Transverse colon (tissue), 4 donors: ENCODE measurements around the gene STK17B. TPM values are rescaled to one million over a fixed set of nuclear protein-coding genes. Genes with fewer than 3 reads are reported as not detected.

ENCODE experiments used
- DNase-seq: peaks from one replicate; pipeline ENCODE4 v3.0.0-alpha.2; 2019
- H3K27ac ChIP-seq, 4 donors: fragments of 200-600 bp; sonication (generic); 2 replicates each; pipeline ENCODE4 v1.5.1; 2016 to 2018; ENCODE audit warnings: inconsistent platforms in 4 of 4
- H3K27me3 ChIP-seq: fragments of 200-600 bp; sonication (generic); 2 replicates; pipeline ENCODE4 v1.5.1; 2017; ENCODE audit warnings: inconsistent platforms
- H3K36me3 ChIP-seq, 4 donors: fragments of 200-600 bp; sonication (generic); 2 replicates each; pipeline ENCODE4 v1.5.1; 2017 to 2019; ENCODE audit warnings: inconsistent platforms in 4 of 4
- H3K4me1 ChIP-seq, 4 donors: fragments of 200-600 bp; sonication (generic); 2 replicates each; pipeline ENCODE4 v1.5.1; 2017 to 2020; ENCODE audit warnings: inconsistent platforms in 4 of 4
- H3K4me3 ChIP-seq, 4 donors: fragments of 200-600 bp; sonication (generic); 1 replicate in 1 of 4; 2 replicates in 3 of 4; pipeline versions ENCODE4 v1.5.1 to v1.6.1; 2017 to 2019; ENCODE audit warnings: inconsistent platforms in 4 of 4
- H3K9me3 ChIP-seq, 2 donors: fragments of 200-600 bp; sonication (generic); 2 replicates each; pipeline ENCODE4 v1.5.1; 2017 to 2019; ENCODE audit warnings: inconsistent platforms in 2 of 2
- CTCF ChIP-seq, 5 experiments: fragments of 200-600 bp in 3 of 5; fragments of 450-650 bp in 2 of 5; sonication (generic) in 3 of 5; IDR thresholded peaks; 1 replicate in 2 of 5; 2 replicates in 3 of 5; pipeline ENCODE4 v1.5.1; 2016 to 2017; ENCODE audit warnings: antibody characterized with exemption in 5 of 5, inconsistent platforms in 3 of 5, mild to moderate bottlenecking in 2 of 5, moderate library complexity in 1 of 5
- EP300 ChIP-seq: sonication (generic); formaldehyde crosslinking; IDR thresholded peaks from one replicate; pipeline ENCODE4 v1.6.1; 2017; ENCODE audit warnings: antibody characterized with exemption, low read depth
- POLR2A ChIP-seq: fragments of 450-650 bp; IDR thresholded peaks from one replicate; pipeline ENCODE4 v1.6.1; 2016; ENCODE audit warnings: antibody characterized with exemption, mild to moderate bottlenecking, moderate library complexity
- POLR2AphosphoS5 ChIP-seq, 3 donors: sonication (generic); formaldehyde crosslinking; IDR thresholded peaks; one replicate each; pipeline ENCODE4 v1.6.1; 2016; ENCODE audit warnings: antibody characterized with exemption in 3 of 3
- WGBS, 2 donors: methylation state at CpG; one replicate each; pipeline ENCODE4 v1.1.5; 2018; ENCODE audit warnings: low coverage in 1 of 2; 5-methylcytosine and 5-hydroxymethylcytosine counted together
- in situ Hi-C, 4 donors: fragments of 200-750 bp; cut with MboI; loops; one replicate each; pipeline versions ENCODE4 v1.15.0 to v1.15.1; 2017; ENCODE audit warnings: low sequenced_read_pairs in 3 of 4, low pct_ligation_motif_present in 1 of 4, low pct_unique_long_range_greater_than_20kb in 1 of 4
- intact Hi-C: fragments of 100-400 bp; cut with DNase I; formaldehyde crosslinking; loops from one replicate; pipeline ENCODE4 v1.15.1; 2023; ENCODE audit warnings: low total_unique reads
- total RNA-seq, 4 donors: library from RNA; depleted of rRNA; stranded (reverse); fragments of >200 nt; gene quantifications; one replicate each; pipeline ENCODE4 v1.1.0, GENCODE V29; 2016

The STK17B gene
- total RNA-seq, 4 donors from 2014 or later, result 16.7 to 80.3 (median 67.3) TPM

GRCh38 chr2:196208915-196209314, 37.5 kb upstream of the STK17B start:
- intact Hi-C loops, result no loop called here
- H3K4me1 ChIP-seq, result no peaks in the 10 kb centered on the region
- H3K36me3 ChIP-seq, result no peaks in the 10 kb centered on the region
- 93 to 95% methylated on average over 1 of the region's 1 CpG for WGBS, 2 donors
- no peak for TF ChIP-seq EP300
- no peak for TF ChIP-seq POLR2A
- no peak for TF ChIP-seq CTCF (IDR thresholded peaks at IDR 0.05)
- no peak for TF ChIP-seq POLR2AphosphoS5 (IDR thresholded peaks at IDR 0.05)
- H3K27ac ChIP-seq, result no peak overlapping the region
- no peaks in the 10 kb centered on the region for H3K9me3 ChIP-seq
- no peak overlapping the region for H3K4me3 ChIP-seq
- no peaks in the 10 kb centered on the region for H3K27me3 ChIP-seq
- no peak for DNase-seq
- in situ Hi-C loops, result no loop called here

- H3K9me3 ChIP-seq, result no peaks in the 10 kb centered on the region
- intact Hi-C loops, result no loop called here
- DNase-seq, result no peak
- H3K27me3 ChIP-seq, result no peaks in the 10 kb centered on the region
- H3K27ac ChIP-seq, result no peak overlapping the region
- H3K36me3 ChIP-seq, result no peaks in the 10 kb centered on the region
- TF ChIP-seq CTCF (IDR thresholded peaks at IDR 0.05) (no peak), POLR2A (no peak), POLR2AphosphoS5 (IDR thresholded peaks at IDR 0.05) (no peak), EP300 (no peak)
- no peaks in the 10 kb centered on the region for H3K4me1 ChIP-seq
- WGBS, 2 donors, result 80 to 95% methylated on average over 1 of the region's 1 CpG
- H3K4me3 ChIP-seq, result no peak overlapping the region
- in situ Hi-C loops, result no loop called here
These were observed 35.4 kb upstream of the STK17B start for GRCh38 chr2:196206804-196207203.

- no peak for TF ChIP-seq POLR2A
- no peak for TF ChIP-seq POLR2AphosphoS5 (IDR thresholded peaks at IDR 0.05)
- no peak for TF ChIP-seq EP300
- no peak for TF ChIP-seq CTCF (IDR thresholded peaks at IDR 0.05)
- intact Hi-C loops, result no loop called here
- no peak for DNase-seq
- in situ Hi-C loops, result no loop called here
- Histone ChIP-seq H3K4me3 (no peak overlapping the region), H3K4me1 (no peaks in the 10 kb centered on the region), H3K27me3 (no peaks in the 10 kb centered on the region), H3K36me3 (no peaks in the 10 kb centered on the region), H3K9me3 (no peaks in the 10 kb centered on the region), H3K27ac (no peak overlapping the region)
These were observed 34.6 kb upstream of the STK17B start for GRCh38 chr2:196205881-196206435.

- H3K27me3 ChIP-seq, result no peaks in the 10 kb centered on the region
- H3K36me3 ChIP-seq, result no peaks in the 10 kb centered on the region
- TF ChIP-seq POLR2A (no peak), EP300 (no peak), POLR2AphosphoS5 (IDR thresholded peaks at IDR 0.05) (no peak), CTCF (IDR thresholded peaks at IDR 0.05) (no peak)
- H3K27ac ChIP-seq, result no peak overlapping the region
- H3K9me3 ChIP-seq, result no peaks in the 10 kb centered on the region
- intact Hi-C loops (no loop called here), in situ Hi-C loops (no loop called here)
- 77 to 78% methylated on average over 5 of the region's 5 CpGs for WGBS, 2 donors
- no peaks in the 10 kb centered on the region for H3K4me1 ChIP-seq
- H3K4me3 ChIP-seq, result no peak overlapping the region
- no peak for DNase-seq
These were observed 33.8 kb upstream of the STK17B start for GRCh38 chr2:196205011-196205766.
